ENCODE results near the gene SMIM41. TPM values are rescaled to one million over a fixed set of nuclear protein-coding genes. Genes with fewer than 3 reads are reported as not detected.

Gene SMIM41
- total RNA-seq, 1 donor from 2014 or later: not detected

GRCh38 chr12:52087961-52088820 lies 8.7 kb downstream of the SMIM41 start:
- Mint-ChIP-seq H3K27me3 (ENCODE audit: low read depth) (peaks cover 41% of the 10 kb centered on the region), H3K4me3 (no peak overlapping the region), H3K36me3 (ENCODE audit: low read depth) (no peaks in the 10 kb centered on the region), H3K9me3 (no peaks in the 10 kb centered on the region), H3K27ac (ENCODE audit: unreplicated experiment) (no peak overlapping the region), H3K4me1 (peaks cover 5% of the 10 kb centered on the region)
- TF ChIP-seq CTCF (conservative IDR thresholded peaks at IDR 0.05): no peak
- no peak for DNase-seq (ENCODE audit: low read depth, low spot score)

- H3K4me3 Mint-ChIP-seq: no peak overlapping the region
- H3K27me3 Mint-ChIP-seq (ENCODE audit: low read depth): peaks cover 46% of the 10 kb centered on the region
- no peak for DNase-seq (ENCODE audit: low read depth, low spot score)
- H3K27ac Mint-ChIP-seq (ENCODE audit: unreplicated experiment): no peak overlapping the region
- H3K4me1 Mint-ChIP-seq: no peaks in the 10 kb centered on the region
- TF ChIP-seq CTCF (conservative IDR thresholded peaks at IDR 0.05): no peak
- H3K36me3 Mint-ChIP-seq (ENCODE audit: low read depth): no peaks in the 10 kb centered on the region
- no peaks in the 10 kb centered on the region for H3K9me3 Mint-ChIP-seq
Observed at GRCh38 chr12:52089491-52089890, 10.0 kb downstream of the SMIM41 start.

GRCh38 chr12:52090291-52090690 lies 10.8 kb downstream of the SMIM41 start:
- DNase-seq (ENCODE audit: low read depth, low spot score): no peak
- Mint-ChIP-seq H3K27me3 (ENCODE audit: low read depth) (peaks cover 49% of the 10 kb centered on the region), H3K4me1 (no peaks in the 10 kb centered on the region), H3K27ac (ENCODE audit: unreplicated experiment) (no peak overlapping the region), H3K9me3 (peaks cover 2% of the 10 kb centered on the region), H3K4me3 (no peak overlapping the region), H3K36me3 (ENCODE audit: low read depth) (no peaks in the 10 kb centered on the region)
- TF ChIP-seq CTCF (conservative IDR thresholded peaks at IDR 0.05): no peak

- H3K36me3 Mint-ChIP-seq (ENCODE audit: low read depth): no peaks in the 10 kb centered on the region
- no peak overlapping the region for H3K27ac Mint-ChIP-seq (ENCODE audit: unreplicated experiment)
- DNase-seq (ENCODE audit: low read depth, low spot score): no peak
- peaks cover 48% of the 10 kb centered on the region for H3K27me3 Mint-ChIP-seq (ENCODE audit: low read depth)
- no peak for TF ChIP-seq CTCF (conservative IDR thresholded peaks at IDR 0.05)
- H3K4me1 Mint-ChIP-seq: no peaks in the 10 kb centered on the region
- peaks cover 7% of the 10 kb centered on the region for H3K9me3 Mint-ChIP-seq
- H3K4me3 Mint-ChIP-seq: no peak overlapping the region
Observed at GRCh38 chr12:52091061-52091460, 11.6 kb downstream of the SMIM41 start.

- Mint-ChIP-seq H3K27ac (ENCODE audit: unreplicated experiment) (no peak overlapping the region), H3K4me1 (no peaks in the 10 kb centered on the region), H3K36me3 (ENCODE audit: low read depth) (no peaks in the 10 kb centered on the region), H3K27me3 (ENCODE audit: low read depth) (peaks cover 50% of the 10 kb centered on the region), H3K9me3 (peaks cover 7% of the 10 kb centered on the region), H3K4me3 (no peak overlapping the region)
- DNase-seq (ENCODE audit: low read depth, low spot score): no peak
- TF ChIP-seq CTCF (conservative IDR thresholded peaks at IDR 0.05): no peak
Observed at GRCh38 chr12:52091869-52092268, 12.4 kb downstream of the SMIM41 start.
